ENCODE data around the gene PANX2. TPM values are rescaled to one million over a fixed set of nuclear protein-coding genes. Genes with fewer than 3 reads are reported as not detected.

The PANX2 gene
- total and polyA plus RNA-seq, 2 of the 13 experiments (the other 11 are each of a cell fraction or from before 2014, with no cell fraction given) = 0.15 to 1.1 TPM

- CTCF ChIA-PET (ENCODE audit: low intra/inter-chr PET ratio, low total read pairs) = no interaction called here
- no TSS peak for BruUV-seq (replicated peaks)
- no peak overlapping the region for H3K9ac ChIP-seq (ENCODE audit: insufficient read depth, low read depth, low read length)
- 47% methylated on average over 18 of the region's 19 CpGs for WGBS (ENCODE audit: low lambda C conversion rate)
- no peak overlapping the region for H3K27ac ChIP-seq (ENCODE audit: extremely low read length, insufficient read depth, low read length)
- H3K27me3 ChIP-seq (ENCODE audit: control insufficient read depth in 1 of 2, insufficient read depth in 2 of 2, low read length in 2 of 2) = no peaks in the 10 kb centered on the region; a peak in 1 of 5 replicates
- POLR2A ChIA-PET = interaction anchor here (0.7 to 1.2 kb wide), 2 partner anchors 23 to 36 kb away, joined by 3 to 4 read pairs; no protein-coding TSS in a partner anchor
- no peak for DNase-seq (ENCODE audit: low spot score)
- FAIRE-seq = no peak
- H4K20me1 ChIP-seq (ENCODE audit: insufficient read depth, low read length) = peaks cover 2% of the 10 kb centered on the region; the same call in 1 of the 2 replicates
- intact Hi-C loops (cut with micrococcal nuclease; ENCODE audit: unreplicated experiment) (no loop called here), in situ Hi-C loops (cut with HindIII; ENCODE audit: extremely low pct_ligation_motif_present, low pct_unique_long_range_greater_than_20kb) (no loop called here)
- no peaks in the 10 kb centered on the region for H3K36me3 ChIP-seq (replicated peaks in 1 of 2; ENCODE audit: control insufficient read depth in 1 of 2, insufficient read depth in 2 of 2, low read length in 2 of 2)
- peaks cover 40% of the 10 kb centered on the region for H3K4me1 ChIP-seq (ENCODE audit: insufficient read depth, low read length)
- no peaks in the 10 kb centered on the region for H3K9me3 ChIP-seq (ENCODE audit: low read length)
- H2AFZ ChIP-seq (ENCODE audit: low read length) = no peak overlapping the region
- ATAC-seq = peak; percentile 2; the same call in 1 of the 3 replicates
- H3K4me2 ChIP-seq (ENCODE audit: low read depth, low read length) = peak overlapping the region; percentile 86
- peak overlapping the region; percentile 47 to 67 (median 50); a peak in 5 of 6 replicates for H3K4me3 ChIP-seq (replicated peaks in 1 of 3; ENCODE audit: insufficient read depth in 1 of 3, low read depth in 2 of 3, low read length in 3 of 3)
- peaks cover 12% of the 10 kb centered on the region for H3K79me2 ChIP-seq (ENCODE audit: insufficient read depth, low read length)
- no peak for TF ChIP-seq TOE1 (CRISPR knock-in tag; IDR thresholded peaks at IDR 0.05)
- TF ChIP-seq ZC3H13 (CRISPR knock-in tag; IDR thresholded peaks at IDR 0.05) = no peak
- 0 out of 2 replicates have a peak, but pooled peaks have one; percentile 13 for TF ChIP-seq PATZ1 (CRISPR knock-in tag; IDR thresholded peaks at IDR 0.05)
- TF ChIP-seq KAT7 (CRISPR knock-in tag; IDR thresholded peaks at IDR 0.05; ENCODE audit: borderline replicate concordance) = no peak
- TF ChIP-seq ZKSCAN1 (IDR thresholded peaks at IDR 0.05; ENCODE audit: low read length) = no peak
- peak; percentile 33 for TF ChIP-seq HNF4A (CRISPR knock-in tag; IDR thresholded peaks at IDR 0.05)
- no peak for TF ChIP-seq HNRNPK (IDR thresholded peaks at IDR 0.05; ENCODE audit: low read depth, low read length, poor library complexity, severe bottlenecking)
- TF ChIP-seq MAZ (IDR thresholded peaks at IDR 0.05; ENCODE audit: borderline replicate concordance, low read depth, low read length) = no peak
- TF ChIP-seq MAZ (CRISPR knock-in tag; IDR thresholded peaks at IDR 0.05; ENCODE audit: low read depth) = peak; percentile 47; the same call in 1 of the 2 replicates
- TF ChIP-seq KDM5B (CRISPR knock-in tag; IDR thresholded peaks at IDR 0.05; ENCODE audit: borderline replicate concordance) = peak; percentile 15; the same call in 1 of the 2 replicates
- TF ChIP-seq ZBTB33 (CRISPR knock-in tag; IDR thresholded peaks at IDR 0.05) = no peak
- TF ChIP-seq POGZ (CRISPR knock-in tag; IDR thresholded peaks at IDR 0.05) = 0 out of 2 replicates have a peak, but pooled peaks have one; percentile 33
- no peak for TF ChIP-seq MLXIP (CRISPR knock-in tag; IDR thresholded peaks at IDR 0.05; ENCODE audit: borderline replicate concordance)
- no peak for TF ChIP-seq STAG1 (CRISPR knock-in tag; IDR thresholded peaks at IDR 0.05)
- TF ChIP-seq MXD1 (CRISPR knock-in tag; IDR thresholded peaks at IDR 0.05) = 0 out of 2 replicates have a peak, but pooled peaks have one; percentile 8
- 0 out of 2 replicates have a peak, but pooled peaks have one; percentile 16 for TF ChIP-seq TBX2 (CRISPR knock-in tag; IDR thresholded peaks at IDR 0.05; ENCODE audit: borderline replicate concordance)
Measured at GRCh38 chr22:50183141-50183971, 12.8 kb downstream of the PANX2 start.

Data from HepG2 (cell line).